Glomerular visceral epithelial cell (primary cell): ENCODE results near the gene TOGARAM2.
"Not testable (repeated sequence)": the region's sequence is repeated elsewhere in the genome, so short reads cannot be mapped to it uniquely, and the experiment has no call there.

ENCODE experiments used
- DNase-seq: peaks from one replicate; pipeline ENCODE4 v3.0.0-alpha.2; 2016; ENCODE audit errors: extremely low spot score

The TOGARAM2 gene

GRCh38 chr2:28977176-28977875 is 3.8 kb upstream of the TOGARAM2 start:
- DNase-seq, result no peak

GRCh38 chr2:28978001-28978400 is 3.1 kb upstream of the TOGARAM2 start:
- not testable (repeated sequence) for DNase-seq

- no peak for DNase-seq
Observed at GRCh38 chr2:28978606-28979005, 2.5 kb upstream of the TOGARAM2 start.

GRCh38 chr2:28979041-28979440 is 2.1 kb upstream of the TOGARAM2 start:
- DNase-seq, result peak; percentile 26

GRCh38 chr2:28979576-28980366 is 1.3 kb upstream of the TOGARAM2 start:
- no peak for DNase-seq

- no peak for DNase-seq
Observed at GRCh38 chr2:28980368-28981015, 606 bp upstream of the TOGARAM2 start.

DNA sequence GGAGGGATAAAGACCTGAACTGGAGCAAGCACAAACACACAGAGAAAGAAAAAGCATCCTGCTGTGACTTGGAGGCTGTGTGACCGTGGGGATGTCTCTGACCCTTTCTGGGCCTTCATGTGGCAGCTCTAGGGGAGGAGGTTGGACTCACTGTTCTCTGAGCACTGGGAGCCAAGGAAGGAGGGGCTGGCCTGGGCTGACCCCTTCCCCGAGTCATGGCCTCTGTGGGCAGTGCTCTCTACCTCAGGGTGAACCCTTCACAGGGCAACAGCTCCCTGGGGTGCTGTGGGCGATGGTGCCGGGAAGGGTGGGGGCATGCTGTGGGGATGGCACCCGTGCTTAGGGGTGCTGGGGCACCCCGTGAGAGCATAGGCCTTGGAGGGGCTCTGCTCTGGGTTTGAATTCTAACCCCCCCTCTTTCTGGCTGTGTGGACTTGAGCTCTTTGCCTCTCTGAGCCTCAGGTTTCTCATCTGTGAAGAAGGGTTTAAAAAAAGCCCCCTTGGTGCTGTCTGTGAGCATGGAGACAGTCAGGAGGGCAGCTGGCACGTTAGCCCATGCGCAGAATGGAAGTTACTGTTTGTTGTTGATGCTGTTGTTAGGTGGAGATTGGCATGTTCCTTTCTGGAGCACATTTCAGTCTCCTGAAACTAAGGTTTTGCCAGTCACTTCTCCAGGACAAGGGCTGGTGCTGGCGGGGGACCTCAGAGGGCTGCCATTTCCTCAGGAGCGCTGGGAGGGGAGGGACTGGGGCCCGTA is 700 bp downstream of the TOGARAM2 start:
- no peak for DNase-seq

DNA sequence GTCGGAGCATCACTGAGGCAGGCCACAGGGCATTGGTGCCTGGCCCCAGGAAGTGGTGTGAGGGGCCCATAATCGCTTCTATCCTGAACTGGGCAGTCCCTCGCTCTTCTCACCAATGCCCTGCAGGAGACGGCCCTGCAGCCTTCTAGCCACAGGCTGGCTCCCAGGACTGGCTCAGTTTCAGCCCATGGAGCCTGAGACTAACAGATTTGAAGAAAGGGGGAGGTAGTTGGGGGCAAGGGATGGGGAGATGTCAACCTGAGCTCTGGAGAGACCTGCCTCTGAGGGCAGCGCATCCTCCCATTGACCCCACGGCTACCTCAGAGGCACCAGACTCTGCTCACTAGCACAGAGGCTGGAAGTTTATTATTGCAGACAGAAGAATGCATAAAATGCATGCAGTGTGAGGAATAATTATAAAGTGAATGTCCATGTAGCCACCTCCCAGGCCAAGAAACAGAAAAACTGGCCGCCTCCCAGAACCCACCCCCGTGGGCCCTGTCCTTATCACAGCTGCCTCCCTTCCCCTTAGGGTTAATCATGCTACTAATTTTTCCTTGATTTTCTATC is 1.4 kb downstream of the TOGARAM2 start:
- no peak for DNase-seq

GRCh38 chr2:28986429-28986828 is 5.3 kb downstream of the TOGARAM2 start:
- DNase-seq, result no peak

- no peak for DNase-seq
Observed at GRCh38 chr2:28989973-28990372, 8.9 kb downstream of the TOGARAM2 start.

DNA sequence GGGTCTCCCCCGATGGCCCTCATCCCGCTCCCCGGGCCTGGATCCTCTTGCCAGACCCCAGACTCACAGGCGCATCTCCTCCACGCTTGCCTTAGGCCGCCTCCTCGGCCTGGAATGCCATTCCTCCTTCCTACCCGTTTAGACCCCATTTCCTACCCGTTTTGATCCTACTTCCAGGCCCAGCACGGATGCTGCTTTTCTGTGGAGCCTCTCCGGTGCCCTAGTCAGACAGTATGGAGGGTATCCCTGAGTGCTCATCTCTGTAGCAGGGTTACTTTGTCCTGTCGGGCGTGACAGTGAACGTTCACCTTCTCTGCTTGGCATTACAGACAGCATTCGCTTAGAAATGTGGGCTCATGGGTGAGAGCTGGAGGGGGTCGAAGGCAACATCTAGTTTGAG is 9.3 kb downstream of the TOGARAM2 start:
- DNase-seq, result no peak

- DNase-seq, result no peak
Observed at GRCh38 chr2:28991021-28991420, 9.9 kb downstream of the TOGARAM2 start.

DNA sequence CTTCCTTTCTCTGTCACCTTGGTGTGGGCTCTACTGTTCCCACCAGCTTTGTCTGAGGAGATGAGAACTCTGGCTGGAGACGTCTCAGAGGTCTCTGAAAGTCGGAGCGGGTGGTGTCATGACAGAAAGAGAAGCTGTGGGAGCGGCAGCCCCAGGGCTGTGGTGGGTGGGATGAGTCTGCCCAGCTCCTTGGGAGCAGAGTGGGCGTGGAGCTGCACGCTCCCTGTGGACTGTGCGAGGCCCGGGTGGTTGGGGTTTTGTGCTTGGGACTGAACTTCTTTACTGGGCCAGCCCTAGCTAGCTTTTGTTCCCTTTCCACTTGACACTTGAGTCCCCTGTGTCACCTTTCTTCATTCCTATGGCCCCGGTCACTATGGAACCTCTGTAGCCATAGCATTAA is 10.4 kb downstream of the TOGARAM2 start:
- DNase-seq, result no peak

DNA sequence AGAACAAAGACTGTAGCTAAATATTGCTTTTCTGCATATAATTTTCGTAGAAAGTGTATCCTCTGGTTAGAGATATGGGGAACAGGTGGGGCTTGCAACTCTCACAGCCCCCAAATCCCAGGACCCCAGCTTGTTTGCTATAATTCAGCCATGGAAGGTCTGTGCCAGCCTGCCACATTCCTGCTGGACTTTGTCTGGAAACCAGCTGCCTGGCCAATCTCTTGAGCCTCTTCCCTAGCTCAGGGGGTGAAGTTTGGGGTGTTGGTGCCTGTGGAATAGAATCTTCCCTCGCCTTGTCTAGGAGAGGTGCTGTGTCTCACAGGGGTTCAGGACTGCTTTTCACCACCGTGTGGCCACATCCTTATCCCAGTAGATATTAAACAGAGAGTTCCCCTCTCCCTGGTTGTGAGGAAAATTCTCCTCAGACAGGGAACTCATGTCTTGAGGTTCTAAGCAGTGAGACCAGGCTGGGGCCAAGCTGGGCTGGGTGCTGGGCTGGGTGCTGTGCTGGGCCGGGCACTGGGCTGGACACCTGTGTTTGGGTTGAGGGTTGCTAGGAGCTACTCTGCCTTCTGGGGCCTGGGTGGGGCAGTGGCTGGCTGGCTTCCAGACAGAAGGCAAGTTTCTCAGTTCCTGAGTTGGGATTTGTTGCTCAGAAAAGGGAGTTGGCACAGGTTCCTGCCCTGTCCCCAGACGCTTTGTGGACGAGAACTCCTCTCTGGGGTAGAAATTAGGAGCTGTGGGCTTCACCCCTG is 12.3 kb downstream of the TOGARAM2 start:
- DNase-seq, result peak; percentile 9

- DNase-seq, result no peak
Observed at GRCh38 chr2:28994074-28994473, 13.0 kb downstream of the TOGARAM2 start.

DNA sequence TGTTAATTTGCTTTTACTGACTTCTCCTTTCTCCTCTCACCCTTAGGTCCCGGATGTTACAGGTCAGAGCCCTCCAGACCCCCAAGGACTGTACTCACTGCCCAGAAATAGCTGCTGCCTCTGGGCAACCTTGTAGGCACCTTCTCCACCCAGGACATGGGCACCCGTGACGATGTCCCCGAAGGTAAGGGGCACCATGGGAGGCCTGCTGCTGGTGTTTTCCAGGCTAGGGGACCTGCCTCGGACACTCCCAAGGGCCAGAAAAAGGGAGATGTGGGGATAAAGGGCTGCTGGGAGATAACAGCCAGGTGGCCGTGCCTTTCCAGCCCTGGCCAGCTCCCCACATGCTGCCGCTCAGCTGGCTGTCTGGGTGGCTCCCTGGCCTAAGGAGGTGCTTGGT is 13.6 kb downstream of the TOGARAM2 start:
- no peak for DNase-seq

GRCh38 chr2:28995765-28996750 is 15.0 kb downstream of the TOGARAM2 start:
- DNase-seq, result no peak

DNA sequence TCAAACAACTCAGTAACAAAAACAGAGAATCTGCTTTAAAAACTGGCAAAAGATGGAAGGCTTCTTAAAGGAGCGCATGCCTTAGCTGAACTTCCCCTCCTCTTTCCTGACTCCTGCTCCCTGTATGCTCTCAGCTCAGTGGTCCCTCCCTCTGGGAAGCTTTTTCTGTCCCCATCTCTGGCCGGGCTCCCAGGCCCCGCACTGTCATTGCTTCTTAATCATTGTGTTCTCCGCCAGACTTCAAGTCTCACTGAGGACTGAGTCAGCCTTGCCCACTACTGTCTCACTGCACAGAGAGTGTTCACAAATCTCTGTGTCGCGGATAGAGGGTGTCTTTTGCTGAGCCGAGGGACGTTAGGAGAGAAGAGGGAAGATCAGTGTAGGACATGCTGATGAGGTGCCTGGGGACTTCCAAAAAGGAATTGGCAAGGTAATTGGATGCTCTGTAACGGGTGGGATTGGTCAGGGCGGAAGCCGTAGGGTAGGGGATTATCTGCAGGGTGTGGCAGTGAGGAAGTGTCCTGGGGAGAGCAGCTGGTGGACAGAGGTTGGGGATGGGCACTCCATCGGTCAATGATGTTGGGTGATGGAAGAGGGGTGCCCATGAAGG is 16.2 kb downstream of the TOGARAM2 start:
- DNase-seq, result no peak
